ENCODE measurements around the gene APOE. TPM values are rescaled to one million over a fixed set of nuclear protein-coding genes. Genes with fewer than 3 reads are reported as not detected.
"Not testable (repeated sequence)": the region's sequence is repeated elsewhere in the genome, so short reads cannot be mapped to it uniquely, and the experiment has no call there.

Gene APOE
- total RNA-seq, 1 experiment from 2014 or later = 0.14 TPM

- DNase-seq (ENCODE audit: low spot score) = no peak
Observed at GRCh38 chr19:44884566-44884965, 21.0 kb upstream of the APOE start.

- DNase-seq (ENCODE audit: low spot score) = no peak
Observed at GRCh38 chr19:44886141-44886540, 19.5 kb upstream of the APOE start.

DNA sequence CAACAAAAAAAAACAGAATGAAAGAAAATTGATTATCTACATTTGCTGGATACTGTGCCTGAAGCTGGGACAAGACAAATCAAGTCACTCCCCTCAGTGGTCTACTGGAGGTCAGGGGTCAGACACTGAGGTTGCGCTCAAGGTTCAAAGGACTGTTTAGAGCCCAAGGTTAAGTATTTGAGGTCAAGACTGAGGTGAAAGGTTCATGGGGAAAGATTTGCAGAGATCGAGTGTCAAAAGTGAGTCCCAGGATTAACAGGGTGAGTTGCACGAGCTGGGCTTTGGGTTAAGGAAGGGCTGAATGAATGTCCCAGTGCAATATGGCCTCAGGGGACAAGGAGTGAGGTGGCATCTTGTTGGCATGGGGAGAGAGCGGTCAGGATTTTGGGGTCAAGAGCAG is 17.9 kb upstream of the APOE start:
- DNase-seq (ENCODE audit: low spot score) = no peak

GRCh38 chr19:44888335-44888734 is 17.3 kb upstream of the APOE start:
- DNase-seq (ENCODE audit: low spot score) = not testable (repeated sequence)

GRCh38 chr19:44889830-44890365 is 15.7 kb upstream of the APOE start:
- no peak for DNase-seq (ENCODE audit: low spot score)

DNA sequence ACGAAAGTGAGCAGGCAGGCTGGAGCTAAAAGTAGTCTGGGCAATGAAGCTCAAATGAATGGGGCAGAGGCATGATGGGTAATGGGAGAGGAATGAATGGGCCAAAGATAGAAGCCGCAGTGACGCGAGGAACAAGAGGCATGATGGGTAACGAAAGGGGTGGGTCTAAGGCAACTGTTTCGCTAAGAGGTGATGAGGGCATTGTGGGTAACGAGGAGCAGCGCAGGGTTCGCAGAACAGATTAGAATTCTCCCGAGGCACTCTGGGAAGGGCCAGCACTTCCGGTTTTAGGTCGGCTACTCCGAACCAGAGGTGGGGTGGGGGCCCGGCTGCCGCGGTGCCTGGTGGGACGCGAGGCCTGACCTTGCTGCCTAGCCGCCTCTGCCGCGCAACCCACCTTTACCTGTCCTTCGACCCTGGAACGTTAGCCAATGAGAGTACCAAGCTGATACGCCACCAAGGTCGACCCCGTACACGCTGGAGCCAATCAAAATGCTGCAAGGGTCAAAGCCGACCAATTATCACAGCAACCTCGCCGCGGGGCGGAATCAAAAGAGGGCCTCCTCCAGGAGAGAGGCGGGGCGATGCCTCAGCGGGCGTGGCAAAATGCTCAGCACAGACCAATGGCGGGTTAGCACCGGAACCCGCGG is 15.1 kb upstream of the APOE start:
- peak; percentile 96 for DNase-seq (ENCODE audit: low spot score)

- DNase-seq (ENCODE audit: low spot score) = peak; percentile 96
Observed at GRCh38 chr19:44891016-44891882, 14.3 kb upstream of the APOE start, which contains the start of gene TOMM40. Gene TOMM40 (plus strand): TSS chr19:44891254. CDS start chr19:44891416, 162 bp downstream.

DNA sequence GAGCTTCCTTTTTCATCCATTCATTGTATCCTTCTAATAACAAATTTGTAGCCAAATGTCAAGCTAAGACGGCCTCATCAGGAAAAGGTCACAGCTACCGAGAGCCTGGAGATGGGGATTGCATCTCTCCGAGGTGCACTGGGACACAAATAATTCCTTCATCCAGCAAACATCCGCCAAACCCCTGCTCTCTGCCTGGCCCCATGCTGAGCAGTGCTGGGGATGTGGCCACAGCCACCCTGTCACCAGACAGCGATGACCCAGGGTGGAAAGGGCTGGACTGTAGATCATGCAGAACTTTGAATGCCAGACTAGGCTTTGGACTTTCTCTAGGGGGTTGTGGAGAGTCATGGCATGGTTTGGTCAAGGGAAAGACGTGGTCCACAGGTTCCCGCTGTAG is 12.7 kb upstream of the APOE start:
- no peak for DNase-seq (ENCODE audit: low spot score)

- no peak for DNase-seq (ENCODE audit: low spot score)
Observed at GRCh38 chr19:44893332-44894051, 12.1 kb upstream of the APOE start.

GRCh38 chr19:44894052-44894400 is 11.6 kb upstream of the APOE start:
- no peak for DNase-seq (ENCODE audit: low spot score)

DNA sequence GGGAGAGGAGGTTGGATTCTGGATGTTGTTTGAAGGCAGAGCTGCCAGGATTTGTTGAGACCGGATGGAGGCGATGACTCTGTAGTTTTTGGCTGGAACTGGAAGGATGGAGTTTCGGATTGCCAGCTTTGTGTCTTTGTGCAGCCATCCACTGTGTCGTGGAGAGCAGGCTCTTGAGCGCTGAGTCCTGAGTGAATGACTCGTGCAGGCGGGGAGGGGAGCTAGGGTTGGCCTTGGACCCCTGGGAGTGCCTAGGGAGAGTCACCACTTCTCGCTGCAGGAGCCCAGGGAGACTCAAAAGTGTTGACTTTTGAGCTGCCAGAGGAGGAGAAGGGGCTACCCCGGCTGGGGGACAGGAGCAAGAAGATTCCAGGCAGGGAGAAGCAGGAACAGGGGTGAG is 10.7 kb upstream of the APOE start:
- DNase-seq (ENCODE audit: low spot score) = no peak

- DNase-seq (ENCODE audit: low spot score) = no peak
Observed at GRCh38 chr19:44897835-44898234, 7.8 kb upstream of the APOE start.

- DNase-seq (ENCODE audit: low spot score) = no peak
Observed at GRCh38 chr19:44900328-44901244, 5.0 kb upstream of the APOE start.

DNA sequence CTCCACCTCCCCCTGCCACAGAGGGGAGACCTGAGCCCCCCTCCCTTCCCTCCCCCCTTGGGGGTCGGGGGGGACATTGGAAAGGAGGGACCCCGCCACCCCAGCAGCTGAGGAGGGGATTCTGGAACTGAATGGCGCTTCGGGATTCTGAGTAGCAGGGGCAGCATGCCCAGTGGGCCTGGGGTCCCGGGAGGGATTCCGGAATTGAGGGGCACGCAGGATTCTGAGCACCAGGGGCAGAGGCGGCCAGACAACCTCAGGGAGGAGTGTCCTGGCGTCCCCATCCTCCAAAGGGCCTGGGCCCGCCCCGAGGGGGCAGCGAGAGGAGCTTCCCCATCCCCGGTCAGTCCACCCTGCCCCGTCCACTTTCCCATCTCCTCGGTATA is 2.4 kb upstream of the APOE start:
- DNase-seq (ENCODE audit: low spot score) = no peak

DNA sequence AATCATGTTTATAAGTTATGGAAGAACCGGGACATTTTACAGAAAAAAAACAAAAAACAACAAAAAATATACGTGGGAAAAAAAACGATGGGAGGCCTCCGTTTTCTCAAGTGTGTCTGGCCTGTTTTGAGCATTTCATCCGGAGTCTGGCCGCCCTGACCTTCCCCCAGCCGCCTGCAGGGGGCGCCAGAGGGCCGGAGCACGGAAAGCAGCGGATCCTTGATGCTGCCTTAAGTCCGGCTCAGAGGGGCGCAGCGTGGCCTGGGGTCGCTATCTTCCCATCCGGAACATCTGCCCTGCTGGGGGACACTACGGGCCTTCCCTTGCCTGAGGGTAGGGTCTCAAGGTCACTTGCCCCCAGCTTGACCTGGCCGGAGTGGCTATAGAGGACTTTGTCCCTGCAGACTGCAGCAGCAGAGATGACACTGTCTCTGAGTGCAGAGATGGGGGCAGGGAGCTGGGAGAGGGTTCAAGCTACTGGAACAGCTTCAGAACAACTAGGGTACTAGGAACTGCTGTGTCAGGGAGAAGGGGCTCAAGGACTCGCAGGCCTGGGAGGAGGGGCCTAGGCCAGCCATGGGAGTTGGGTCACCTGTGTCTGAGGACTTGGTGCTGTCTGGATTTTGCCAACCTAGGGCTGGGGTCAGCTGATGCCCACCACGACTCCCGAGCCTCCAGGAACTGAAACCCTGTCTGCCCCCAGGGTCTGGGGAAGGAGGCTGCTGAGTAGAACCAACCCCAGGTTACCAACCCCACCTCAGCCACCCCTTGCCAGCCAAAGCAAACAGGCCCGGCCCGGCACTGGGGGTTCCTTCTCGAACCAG is 1.8 kb upstream of the APOE start:
- peak; percentile 18 for DNase-seq (ENCODE audit: low spot score)

DNA sequence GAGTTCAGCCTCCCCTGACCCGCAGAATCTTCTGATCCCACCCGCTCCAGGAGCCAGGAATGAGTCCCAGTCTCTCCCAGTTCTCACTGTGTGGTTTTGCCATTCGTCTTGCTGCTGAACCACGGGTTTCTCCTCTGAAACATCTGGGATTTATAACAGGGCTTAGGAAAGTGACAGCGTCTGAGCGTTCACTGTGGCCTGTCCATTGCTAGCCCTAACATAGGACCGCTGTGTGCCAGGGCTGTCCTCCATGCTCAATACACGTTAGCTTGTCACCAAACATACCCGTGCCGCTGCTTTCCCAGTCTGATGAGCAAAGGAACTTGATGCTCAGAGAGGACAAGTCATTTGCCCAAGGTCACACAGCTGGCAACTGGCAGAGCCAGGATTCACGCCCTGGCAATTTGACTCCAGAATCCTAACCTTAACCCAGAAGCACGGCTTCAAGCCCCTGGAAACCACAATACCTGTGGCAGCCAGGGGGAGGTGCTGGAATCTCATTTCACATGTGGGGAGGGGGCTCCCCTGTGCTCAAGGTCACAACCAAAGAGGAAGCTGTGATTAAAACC is 1.1 kb upstream of the APOE start:
- no peak for DNase-seq (ENCODE audit: low spot score)

DNA sequence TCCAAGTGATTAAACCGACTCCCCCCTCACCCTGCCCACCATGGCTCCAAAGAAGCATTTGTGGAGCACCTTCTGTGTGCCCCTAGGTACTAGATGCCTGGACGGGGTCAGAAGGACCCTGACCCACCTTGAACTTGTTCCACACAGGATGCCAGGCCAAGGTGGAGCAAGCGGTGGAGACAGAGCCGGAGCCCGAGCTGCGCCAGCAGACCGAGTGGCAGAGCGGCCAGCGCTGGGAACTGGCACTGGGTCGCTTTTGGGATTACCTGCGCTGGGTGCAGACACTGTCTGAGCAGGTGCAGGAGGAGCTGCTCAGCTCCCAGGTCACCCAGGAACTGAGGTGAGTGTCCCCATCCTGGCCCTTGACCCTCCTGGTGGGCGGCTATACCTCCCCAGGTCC is 2.0 kb downstream of the APOE start:
- DNase-seq (ENCODE audit: low spot score) = no peak

- DNase-seq (ENCODE audit: low spot score) = no peak
Observed at GRCh38 chr19:44908074-44908835, 2.7 kb downstream of the APOE start.

DNA sequence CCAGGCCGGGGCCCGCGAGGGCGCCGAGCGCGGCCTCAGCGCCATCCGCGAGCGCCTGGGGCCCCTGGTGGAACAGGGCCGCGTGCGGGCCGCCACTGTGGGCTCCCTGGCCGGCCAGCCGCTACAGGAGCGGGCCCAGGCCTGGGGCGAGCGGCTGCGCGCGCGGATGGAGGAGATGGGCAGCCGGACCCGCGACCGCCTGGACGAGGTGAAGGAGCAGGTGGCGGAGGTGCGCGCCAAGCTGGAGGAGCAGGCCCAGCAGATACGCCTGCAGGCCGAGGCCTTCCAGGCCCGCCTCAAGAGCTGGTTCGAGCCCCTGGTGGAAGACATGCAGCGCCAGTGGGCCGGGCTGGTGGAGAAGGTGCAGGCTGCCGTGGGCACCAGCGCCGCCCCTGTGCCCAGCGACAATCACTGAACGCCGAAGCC is 3.3 kb downstream of the APOE start:
- DNase-seq (ENCODE audit: low spot score) = no peak

Data from A172 (cell line).